ENCODE results near the gene NCKIPSD.
A peak's percentile ranks its signal among the peaks of the same experiment; 100 is the strongest.
"Not testable (repeated sequence)": the region's sequence is repeated elsewhere in the genome, so short reads cannot be mapped to it uniquely, and the experiment has no call there.

The NCKIPSD gene

GRCh38 chr3:48685603-48686511 is at the start of gene NCKIPSD:
TSS of gene NCKIPSD (minus strand) at chr3:48685915. CDS start at chr3:48685807, 108 bp downstream.
- DNase-seq, result no peak

DNA sequence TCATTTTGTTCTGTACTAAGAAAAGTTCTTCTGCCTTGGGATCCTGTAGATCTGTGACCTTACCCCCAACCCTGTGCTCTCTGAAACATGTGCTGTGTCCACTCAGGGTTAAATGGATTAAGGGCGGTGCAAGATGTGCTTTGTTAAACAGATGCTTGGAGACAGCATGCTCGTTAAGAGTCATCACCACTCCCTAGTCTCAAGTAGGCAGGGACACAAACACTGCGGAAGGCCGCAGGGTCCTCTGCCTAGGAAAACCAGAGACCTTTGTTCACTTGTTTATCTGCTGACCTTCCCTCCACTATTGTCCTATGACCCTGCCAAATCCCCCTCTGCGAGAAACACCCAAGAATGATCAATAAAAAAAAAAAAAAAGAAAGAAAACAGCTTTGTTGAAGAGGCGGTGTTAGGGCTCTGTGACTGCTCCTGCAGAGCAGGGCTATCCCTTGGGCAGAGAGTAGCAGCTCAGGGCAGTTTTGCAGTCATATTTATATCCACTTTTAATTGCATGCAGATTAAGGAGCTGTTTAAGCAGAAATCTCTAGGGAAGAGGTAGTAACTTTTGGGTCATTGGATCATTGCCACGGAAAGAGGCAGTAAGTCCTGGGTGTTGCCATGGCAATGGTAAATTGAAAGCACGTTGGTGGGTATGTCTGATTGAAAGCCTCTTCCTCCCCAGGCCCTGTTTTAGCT is 49.5 kb upstream of the NCKIPSD start:
- DNase-seq, result not testable (repeated sequence)

DNA sequence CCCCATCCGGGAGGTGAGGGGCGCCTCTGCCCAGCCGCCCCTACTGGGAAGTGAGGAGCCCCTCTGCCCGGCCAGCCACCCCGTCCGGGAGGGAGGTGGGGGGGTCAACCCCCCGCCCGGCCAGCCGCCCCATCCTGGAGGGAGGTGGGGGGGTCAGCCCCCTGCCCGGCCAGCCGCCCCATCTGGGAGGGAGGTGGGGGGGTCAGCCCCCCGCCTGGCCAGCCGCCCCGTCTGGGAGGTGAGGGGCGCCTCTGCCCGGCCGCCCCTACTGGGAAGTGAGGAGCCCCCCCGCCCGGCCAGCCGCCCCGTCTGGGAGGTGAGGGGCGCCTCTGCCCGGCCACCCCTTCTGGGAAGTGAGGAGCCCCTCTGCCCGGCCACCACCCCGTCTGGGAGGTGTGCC is 48.8 kb upstream of the NCKIPSD start:
- not testable (repeated sequence) for DNase-seq

DNA sequence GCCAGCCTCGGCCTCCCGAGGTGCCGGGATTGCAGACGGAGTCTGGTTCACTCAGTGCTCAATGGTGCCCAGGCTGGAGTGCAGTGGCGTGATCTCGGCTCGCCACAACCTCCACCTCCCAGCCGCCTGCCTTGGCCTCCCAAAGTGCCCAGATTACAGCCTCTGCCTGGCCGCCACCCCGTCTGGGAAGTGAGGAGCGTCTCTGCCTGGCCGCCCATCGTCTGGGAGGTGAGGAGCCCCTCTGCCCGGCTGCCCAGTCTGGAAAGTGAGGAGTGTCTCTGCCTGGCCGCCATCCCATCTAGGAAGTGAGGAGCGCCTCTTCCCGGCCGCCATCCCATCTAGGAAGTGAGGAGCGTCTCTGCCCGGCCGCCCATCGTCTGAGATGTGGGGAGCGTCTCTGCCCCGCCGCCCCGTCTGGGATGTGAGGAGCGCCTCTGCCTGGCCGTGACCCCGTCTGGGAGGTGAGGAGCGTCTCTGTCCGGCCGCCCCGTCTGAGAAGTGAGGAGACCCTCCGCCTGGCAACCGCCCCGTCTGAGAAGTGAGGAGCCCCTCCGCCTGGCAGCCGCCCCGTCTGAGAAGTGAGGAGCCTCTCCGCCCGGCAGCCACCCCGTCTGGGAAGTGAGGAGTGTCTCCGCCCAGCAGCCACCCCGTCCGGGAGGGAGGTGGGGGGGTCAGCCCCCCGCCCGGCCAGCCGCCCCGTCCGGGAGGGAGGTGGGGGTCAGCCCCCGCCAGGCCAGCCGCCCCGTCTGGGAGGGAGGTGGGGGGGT is 48.2 kb upstream of the NCKIPSD start:
- not testable (repeated sequence) for DNase-seq

DNA sequence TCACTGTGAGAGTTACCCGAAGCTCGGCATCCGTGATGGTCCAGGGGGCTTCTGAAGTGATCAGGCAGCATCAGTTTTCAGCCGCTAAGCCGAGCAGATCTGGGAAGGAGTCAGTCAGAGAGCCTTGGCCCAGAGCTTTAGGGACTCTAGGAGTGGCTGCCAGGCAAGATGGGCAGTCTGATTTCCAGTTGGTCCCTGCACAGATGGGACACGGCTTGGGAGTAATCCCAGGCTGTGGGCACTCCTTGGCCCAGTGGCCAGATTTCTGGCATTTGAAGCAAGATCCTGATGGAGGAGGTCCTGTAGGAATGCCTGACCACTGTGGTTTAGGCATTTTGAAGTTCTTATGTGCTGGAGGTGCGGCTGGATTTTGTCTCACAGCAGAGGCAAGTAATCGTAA is 41.8 kb upstream of the NCKIPSD start:
- DNase-seq, result no peak

- DNase-seq, result not testable (repeated sequence)
Measured at GRCh38 chr3:48725185-48725855, 39.6 kb upstream of the NCKIPSD start.

DNA sequence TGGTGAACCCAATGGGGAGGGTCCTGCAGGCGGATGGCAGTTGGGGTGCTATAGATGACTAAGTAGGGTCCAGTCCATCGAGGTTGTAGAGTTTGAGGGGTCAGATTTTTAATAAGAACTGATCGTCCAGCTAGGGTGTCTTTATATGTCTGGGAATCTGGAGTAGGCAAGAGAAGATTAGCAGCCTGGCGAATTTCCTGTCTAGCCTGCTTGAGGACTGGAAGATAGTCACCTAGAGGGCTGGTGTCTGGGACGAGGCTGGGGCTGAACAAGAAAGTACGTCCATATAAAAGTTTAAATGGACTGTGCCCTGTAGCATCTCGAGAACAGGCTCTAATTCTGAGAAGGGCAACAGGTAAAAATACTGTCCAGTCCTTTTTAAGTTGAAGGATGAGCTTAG is 38.0 kb upstream of the NCKIPSD start:
- no peak for DNase-seq

DNA sequence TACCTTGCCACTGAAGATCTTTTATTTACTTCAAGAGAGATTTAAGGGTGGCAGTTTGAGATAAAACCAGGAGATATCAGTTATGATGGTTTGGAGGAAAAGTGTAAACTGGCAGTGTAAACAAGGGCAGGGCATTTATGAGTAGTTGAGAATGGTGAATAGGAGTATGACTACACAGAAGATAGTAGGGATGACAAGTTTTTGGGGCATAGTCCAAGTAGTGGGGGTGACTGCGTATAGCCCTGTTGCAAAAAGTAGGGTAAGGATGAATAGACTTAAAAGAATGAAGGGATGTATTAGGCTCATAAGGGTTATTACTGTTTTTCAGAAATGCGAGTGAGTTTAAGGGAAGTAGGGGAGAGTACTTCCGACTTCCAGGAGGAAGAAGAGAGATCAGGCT is 37.6 kb upstream of the NCKIPSD start:
- not testable (repeated sequence) for DNase-seq

DNA sequence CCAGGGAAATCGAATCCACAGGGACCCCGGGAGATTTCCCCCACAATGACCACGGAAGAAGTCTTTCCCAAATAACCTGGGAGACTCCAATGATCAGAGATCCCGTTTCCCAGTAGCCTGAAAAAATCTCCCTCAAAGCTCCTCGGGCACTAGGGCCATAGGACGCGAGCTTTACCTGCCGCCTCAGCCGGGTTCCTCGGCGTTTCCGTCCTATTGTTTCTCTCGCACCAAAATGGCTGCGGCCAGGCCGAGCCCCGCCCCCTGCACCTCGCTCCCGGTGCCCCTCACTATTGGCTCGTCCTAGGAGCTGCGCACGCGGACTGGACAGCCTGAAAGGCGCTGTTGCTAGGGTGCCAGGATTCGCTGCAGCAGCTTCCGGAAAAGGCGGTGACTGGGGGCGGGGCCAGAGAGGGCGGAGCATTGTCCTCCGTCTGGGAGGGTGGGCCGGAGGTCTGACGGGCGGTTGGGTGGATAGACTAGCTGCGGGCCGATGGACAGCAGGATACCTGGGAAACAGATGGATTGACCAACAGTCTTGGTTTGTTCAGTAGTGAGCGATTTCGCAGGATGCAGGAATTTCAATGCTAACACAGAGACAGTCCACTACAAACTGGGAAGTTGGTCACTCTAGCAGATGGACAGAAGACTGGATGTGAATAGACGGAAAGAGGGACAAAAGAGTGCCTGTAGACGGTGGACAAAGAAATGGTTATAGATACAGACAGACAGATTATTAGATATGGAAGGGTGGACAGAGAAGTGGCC is 31.4 kb upstream of the NCKIPSD start, which contains the start of gene IP6K2:
IP6K2 (minus strand) TSS at position 240 of the 765 bp plus-strand sequence. CDS start 21,930 bp downstream, outside the sequence.
- peak; percentile 48 for DNase-seq

- DNase-seq, result no peak
Measured at GRCh38 chr3:48716508-48716981, 30.8 kb upstream of the NCKIPSD start.

DNA sequence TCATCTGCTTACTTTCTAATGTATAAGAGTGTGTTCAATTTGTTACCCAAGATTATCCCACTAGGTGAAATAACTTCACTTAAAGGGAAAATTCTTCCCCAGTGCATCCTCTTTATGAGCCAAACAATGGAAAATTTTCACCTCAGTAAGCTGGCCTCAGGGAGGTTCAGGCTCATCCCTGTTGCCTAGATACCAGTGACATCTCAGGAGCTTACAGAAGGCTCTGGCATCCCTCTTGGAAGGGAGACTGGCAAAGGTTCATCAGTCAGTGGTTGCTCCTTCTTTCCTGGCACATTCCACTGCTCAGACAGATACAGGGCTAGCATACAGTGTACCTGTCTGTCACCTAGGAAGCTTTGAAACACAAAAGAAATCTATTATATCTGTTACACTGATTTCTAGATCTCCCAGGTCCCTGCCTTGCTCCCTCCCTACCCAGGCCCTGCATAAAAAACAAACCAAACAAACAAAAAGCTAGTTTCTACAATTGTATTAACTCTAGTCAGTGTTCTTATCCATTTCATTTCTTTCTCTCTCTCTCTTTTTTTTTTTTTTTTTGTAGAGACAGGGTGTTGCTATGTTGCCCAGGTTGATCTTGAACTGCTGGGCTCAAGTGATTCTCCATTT is 29.6 kb upstream of the NCKIPSD start:
- DNase-seq, result no peak

GRCh38 chr3:48711727-48712126 is 26.0 kb upstream of the NCKIPSD start:
- DNase-seq, result no peak

DNA sequence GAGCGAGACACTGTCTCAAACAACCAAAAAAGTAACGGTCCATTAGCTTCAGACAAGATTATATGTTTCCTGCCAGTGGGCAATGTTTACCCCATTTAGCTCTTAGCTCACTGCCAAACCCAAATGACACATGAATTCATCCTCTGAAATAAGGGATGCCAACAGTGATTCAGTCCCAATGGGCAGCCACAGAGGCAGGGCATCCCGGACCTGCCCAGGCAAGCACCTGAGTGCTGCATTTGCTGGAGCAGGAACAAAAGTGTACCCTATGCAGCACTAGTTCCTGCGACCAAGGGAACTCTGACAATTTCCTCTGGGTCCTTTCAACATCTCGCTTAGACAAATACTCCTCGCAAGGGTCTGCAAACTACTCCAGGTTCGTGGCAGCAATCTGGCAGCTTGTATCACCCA is 23.3 kb upstream of the NCKIPSD start:
- no peak for DNase-seq

DNA sequence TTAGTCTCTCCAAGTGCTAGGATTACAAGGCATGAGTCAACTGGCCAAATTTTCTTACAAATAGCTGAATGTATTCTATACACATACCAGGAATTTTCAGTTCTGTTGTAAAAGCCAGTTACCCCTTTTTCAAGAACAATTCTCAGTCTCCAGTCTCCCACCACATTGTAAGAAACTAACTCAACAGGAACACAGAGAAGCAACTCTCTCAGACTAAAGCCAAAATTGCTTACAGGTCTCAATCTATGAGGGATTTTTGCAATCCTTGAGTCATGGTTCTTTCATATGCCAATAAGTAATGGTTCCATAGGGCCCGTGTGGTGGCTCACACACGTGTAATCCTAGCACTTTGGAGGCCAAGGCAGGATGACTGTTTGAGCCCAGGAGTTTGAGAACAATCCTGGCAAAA is 22.8 kb upstream of the NCKIPSD start:
- no peak for DNase-seq

GRCh38 chr3:48707157-48707556 is 21.4 kb upstream of the NCKIPSD start:
- DNase-seq, result no peak

DNA sequence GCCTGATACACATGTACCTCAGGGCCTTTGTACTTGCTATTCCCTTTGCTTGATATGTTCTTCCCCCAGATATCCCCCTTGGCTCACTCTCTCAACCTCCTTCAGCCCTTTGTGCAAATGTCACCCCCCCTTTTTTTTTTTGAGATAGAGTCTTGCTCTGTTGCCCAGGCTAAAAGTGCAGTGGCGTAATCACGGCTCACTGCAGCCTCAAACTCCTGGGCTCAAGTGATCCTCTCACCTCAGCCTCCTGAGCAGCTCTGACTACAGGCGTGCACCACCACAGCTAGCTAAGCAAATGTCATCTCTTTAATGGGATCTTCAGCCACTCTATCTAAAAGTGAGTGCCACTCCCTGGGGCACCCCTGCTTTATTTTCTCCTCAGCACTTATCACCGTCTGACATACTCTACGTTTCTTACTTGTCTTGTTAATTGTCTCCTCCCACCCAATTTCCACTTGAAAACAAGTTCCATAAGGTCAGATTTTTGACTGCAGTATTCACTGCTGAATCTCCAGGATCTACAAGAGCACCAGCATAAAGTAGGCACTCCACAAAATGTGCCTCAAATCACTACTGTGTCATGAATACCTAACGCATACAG is 16.7 kb upstream of the NCKIPSD start:
- no peak for DNase-seq

DNA sequence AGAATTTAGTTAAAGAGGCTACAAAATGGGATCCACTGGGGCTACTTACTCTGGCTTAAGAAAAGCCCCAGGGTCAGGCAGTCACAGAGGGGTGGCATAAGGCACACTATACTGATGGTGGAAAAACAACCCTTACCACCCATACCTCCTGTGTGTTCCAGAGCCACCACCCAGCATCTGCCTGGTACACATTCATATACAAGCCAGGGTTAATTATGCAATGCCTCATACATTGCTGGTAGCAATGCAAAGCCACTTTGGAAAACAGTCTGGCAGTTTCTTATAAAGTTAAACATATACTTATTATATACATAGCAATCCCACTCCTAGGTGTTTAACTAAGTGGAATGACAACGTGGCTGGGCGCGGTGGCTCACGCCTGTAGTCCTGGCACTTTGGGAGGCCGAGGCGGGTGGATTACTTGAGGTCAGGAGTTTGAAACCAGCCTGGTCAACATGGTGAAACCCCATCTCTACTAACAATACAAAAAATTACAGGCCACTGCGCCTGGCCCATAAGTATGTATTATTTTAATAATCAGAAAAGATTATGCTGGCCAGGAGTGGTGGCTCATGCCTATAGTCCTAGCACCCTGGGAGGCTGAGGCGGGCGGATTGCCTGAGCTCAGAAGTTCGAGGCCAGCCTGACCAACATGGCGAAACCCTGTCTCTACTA is 15.2 kb upstream of the NCKIPSD start:
- DNase-seq, result no peak

- no peak for DNase-seq
Measured at GRCh38 chr3:48698891-48699290, 13.2 kb upstream of the NCKIPSD start.

GRCh38 chr3:48697952-48698351 is 12.2 kb upstream of the NCKIPSD start:
- no peak for DNase-seq

GRCh38 chr3:48696601-48697000 is 10.9 kb upstream of the NCKIPSD start:
- DNase-seq, result no peak

Data from cortex of kidney (tissue), 1 donor.